ENCODE measurements around the gene YAE1. TPM values are rescaled to one million over a fixed set of nuclear protein-coding genes. Genes with fewer than 3 reads are reported as not detected.

Gene YAE1
- total RNA-seq, 1 donor from 2014 or later = 79.3 TPM

- Histone ChIP-seq H4K20me1 (ENCODE audit: low read depth) (no peaks in the 10 kb centered on the region), H3K79me2 (ENCODE audit: low read depth) (no peaks in the 10 kb centered on the region), H3K27ac (no peak overlapping the region), H3K4me2 (no peak overlapping the region), H3K9me3 (ENCODE audit: low read depth) (no peaks in the 10 kb centered on the region), H3F3A (ENCODE audit: low read depth) (no peaks in the 10 kb centered on the region), H2AFZ (replicated peaks) (no peak overlapping the region), H3K9ac (no peak overlapping the region), H3K27me3 (no peaks in the 10 kb centered on the region), H3K36me3 (no peaks in the 10 kb centered on the region), H3K4me3 (no peak overlapping the region), H3K4me1 (no peaks in the 10 kb centered on the region)
- H3K27ac Mint-ChIP-seq = no peak overlapping the region
- H3K4me3 Mint-ChIP-seq = no peak overlapping the region
- H3K27me3 Mint-ChIP-seq (ENCODE audit: insufficient read depth, low read depth) = no peaks in the 10 kb centered on the region
- no peak for DNase-seq (ENCODE audit: low spot score)
- H3K36me3 Mint-ChIP-seq = no peaks in the 10 kb centered on the region
- no peaks in the 10 kb centered on the region for H3K9me3 Mint-ChIP-seq
- H3K4me1 Mint-ChIP-seq = no peaks in the 10 kb centered on the region
- TF ChIP-seq CTCF (IDR thresholded peaks at IDR 0.05) (no peak), EZH2phosphoT487 (IDR thresholded peaks at IDR 0.05) (no peak), EZH2 (IDR thresholded peaks at IDR 0.05) (no peak)
Measured at GRCh38 chr7:39554583-39555165, 11.5 kb upstream of the YAE1 start.

GRCh38 chr7:39557222-39557621, 9.0 kb upstream of the YAE1 start:
- Mint-ChIP-seq H3K36me3 (no peaks in the 10 kb centered on the region), H3K9me3 (no peaks in the 10 kb centered on the region), H3K4me3 (no peak overlapping the region), H3K27ac (no peak overlapping the region), H3K27me3 (ENCODE audit: insufficient read depth, low read depth) (peaks cover 3% of the 10 kb centered on the region), H3K4me1 (peaks cover 11% of the 10 kb centered on the region)
- Histone ChIP-seq H3K4me1 (no peaks in the 10 kb centered on the region), H3K4me2 (no peak overlapping the region), H3K9ac (no peak overlapping the region), H3K9me3 (ENCODE audit: low read depth) (no peaks in the 10 kb centered on the region), H3K36me3 (no peaks in the 10 kb centered on the region), H4K20me1 (ENCODE audit: low read depth) (no peaks in the 10 kb centered on the region), H3K27me3 (no peaks in the 10 kb centered on the region), H2AFZ (replicated peaks) (no peak overlapping the region), H3K27ac (no peak overlapping the region), H3K4me3 (no peak overlapping the region), H3F3A (ENCODE audit: low read depth) (no peaks in the 10 kb centered on the region), H3K79me2 (ENCODE audit: low read depth) (no peaks in the 10 kb centered on the region)
- TF ChIP-seq EZH2 (IDR thresholded peaks at IDR 0.05) = no peak
- no peak for TF ChIP-seq EZH2phosphoT487 (IDR thresholded peaks at IDR 0.05)
- no peak for TF ChIP-seq CTCF (IDR thresholded peaks at IDR 0.05)
- DNase-seq (ENCODE audit: low spot score) = no peak

GRCh38 chr7:39557911-39558310, 8.3 kb upstream of the YAE1 start:
- Mint-ChIP-seq H3K9me3 (no peaks in the 10 kb centered on the region), H3K27ac (no peak overlapping the region), H3K4me1 (peaks cover 11% of the 10 kb centered on the region), H3K27me3 (ENCODE audit: insufficient read depth, low read depth) (peaks cover 3% of the 10 kb centered on the region), H3K36me3 (no peaks in the 10 kb centered on the region), H3K4me3 (no peak overlapping the region)
- Histone ChIP-seq H3K4me3 (no peak overlapping the region), H3F3A (ENCODE audit: low read depth) (no peaks in the 10 kb centered on the region), H3K4me1 (no peaks in the 10 kb centered on the region), H3K36me3 (no peaks in the 10 kb centered on the region), H3K9ac (no peak overlapping the region), H3K27me3 (no peaks in the 10 kb centered on the region), H2AFZ (replicated peaks) (no peak overlapping the region), H4K20me1 (ENCODE audit: low read depth) (no peaks in the 10 kb centered on the region), H3K27ac (no peak overlapping the region), H3K4me2 (no peak overlapping the region), H3K79me2 (ENCODE audit: low read depth) (no peaks in the 10 kb centered on the region), H3K9me3 (ENCODE audit: low read depth) (no peaks in the 10 kb centered on the region)
- TF ChIP-seq CTCF (IDR thresholded peaks at IDR 0.05) = no peak
- no peak for TF ChIP-seq EZH2 (IDR thresholded peaks at IDR 0.05)
- TF ChIP-seq EZH2phosphoT487 (IDR thresholded peaks at IDR 0.05) = no peak
- DNase-seq (ENCODE audit: low spot score) = no peak
